ENCODE data around the gene DLGAP3. TPM values are rescaled to one million over a fixed set of nuclear protein-coding genes. Genes with fewer than 3 reads are reported as not detected.
"Not testable (repeated sequence)": the region's sequence is repeated elsewhere in the genome, so short reads cannot be mapped to it uniquely, and the experiment has no call there.

Gene DLGAP3
- total RNA-seq, 5 donors from 2014 or later (not counting 1 experiment from before 2014, with no cell fraction given) = 0.78 to 1.6 (median 0.99) TPM

GRCh38 chr1:34967672-34968071 is 38.2 kb upstream of the DLGAP3 start:
- no CpG with 5 or more reads among the region's 36 CpGs for WGBS (ENCODE audit: insufficient coverage)
- H3K4me3 ChIP-seq (ENCODE audit: control insufficient read depth in 1 of 2, extremely low read depth in 1 of 2, low read length in 1 of 2); H3K36me3 ChIP-seq (ENCODE audit: control insufficient read depth in 2 of 2, extremely low read depth in 1 of 2, insufficient read depth in 1 of 2, low read length in 1 of 2); DNase-seq; H3K9me3 Mint-ChIP-seq; H3K27ac Mint-ChIP-seq; H3K27ac ChIP-seq (ENCODE audit: low read length); H3K4me3 Mint-ChIP-seq; H3K27me3 ChIP-seq (replicated peaks in 1 of 2; ENCODE audit: control insufficient read depth in 2 of 2, extremely low read depth in 1 of 2, insufficient read depth in 2 of 2, low read length in 1 of 2); ATAC-seq (replicated peaks in 1 of 4); POLR2A ChIA-PET; CTCF ChIA-PET; H3K9me3 ChIP-seq; H3K36me3 Mint-ChIP-seq; H3K27me3 Mint-ChIP-seq: not testable (repeated sequence)
- peaks cover 9 to 31% (median 17%) of the 10 kb centered on the region in 3 donors for H3K4me1 Mint-ChIP-seq
- peaks cover 0 to 15% of the 10 kb centered on the region in 2 experiments for H3K4me1 ChIP-seq (ENCODE audit: control insufficient read depth in 1 of 2, extremely low read depth in 1 of 2, insufficient read depth in 2 of 2, low read length in 2 of 2)

GRCh38 chr1:34965597-34965996 is 36.1 kb upstream of the DLGAP3 start:
- ATAC-seq (replicated peaks in 1 of 4) = no peak

GRCh38 chr1:34950428-34950827 is 21.0 kb upstream of the DLGAP3 start:
- Histone ChIP-seq H3K27ac (ENCODE audit: low read length) (no peak overlapping the region), H3K9me3 (no peaks in the 10 kb centered on the region), H3K4me3 (ENCODE audit: control insufficient read depth in 1 of 2, extremely low read depth in 1 of 2, low read length in 1 of 2) (no peak overlapping the region), H3K4me1 (ENCODE audit: control insufficient read depth in 1 of 2, extremely low read depth in 1 of 2, insufficient read depth in 2 of 2, low read length in 2 of 2) (no peaks in the 10 kb centered on the region), H3K27me3 (replicated peaks in 1 of 2; ENCODE audit: control insufficient read depth in 2 of 2, extremely low read depth in 1 of 2, insufficient read depth in 2 of 2, low read length in 1 of 2) (peaks cover 3 to 16% of the 10 kb centered on the region in 2 experiments), H3K36me3 (ENCODE audit: control insufficient read depth in 2 of 2, extremely low read depth in 1 of 2, insufficient read depth in 1 of 2, low read length in 1 of 2) (no peaks in the 10 kb centered on the region)
- no CpG with 5 or more reads among the region's 1 CpG for WGBS (ENCODE audit: insufficient coverage)
- Mint-ChIP-seq H3K9me3 (peaks cover 0 to 7% (median 0%) of the 10 kb centered on the region in 3 donors), H3K4me1 (no peaks in the 10 kb centered on the region), H3K36me3 (peaks cover 15% of the 10 kb centered on the region), H3K27me3 (peaks cover 10 to 18% of the 10 kb centered on the region in 2 donors), H3K4me3 (no peak overlapping the region), H3K27ac (no peak overlapping the region)
- DNase-seq (no peak), ATAC-seq (replicated peaks in 1 of 4) (no peak)
- ChIA-PET CTCF (no interaction called here), POLR2A (no interaction called here)

More at GRCh38 chr1:34965597-34965996, 36.1 kb upstream of the DLGAP3 start:
- H3K27me3 Mint-ChIP-seq = no peaks in the 10 kb centered on the region
- peaks cover 6 to 24% (median 9%) of the 10 kb centered on the region in 3 donors for H3K4me1 Mint-ChIP-seq
- H3K27me3 ChIP-seq (replicated peaks in 1 of 2; ENCODE audit: control insufficient read depth in 2 of 2, extremely low read depth in 1 of 2, insufficient read depth in 2 of 2, low read length in 1 of 2) = peaks cover 0 to 2% of the 10 kb centered on the region in 2 experiments
- DNase-seq = no peak
- H3K9me3 ChIP-seq = peaks cover 2% of the 10 kb centered on the region
- H3K9me3 Mint-ChIP-seq = no peaks in the 10 kb centered on the region
- no peak overlapping the region for H3K4me3 ChIP-seq (ENCODE audit: control insufficient read depth in 1 of 2, extremely low read depth in 1 of 2, low read length in 1 of 2)
- H3K27ac ChIP-seq (ENCODE audit: low read length) = no peak overlapping the region
- ChIA-PET POLR2A (no interaction called here), CTCF (no interaction called here)
- no CpG with 5 or more reads among the region's 2 CpGs for WGBS (ENCODE audit: insufficient coverage)
- peaks cover 0 to 15% of the 10 kb centered on the region in 2 experiments for H3K4me1 ChIP-seq (ENCODE audit: control insufficient read depth in 1 of 2, extremely low read depth in 1 of 2, insufficient read depth in 2 of 2, low read length in 2 of 2)
- H3K36me3 Mint-ChIP-seq = no peaks in the 10 kb centered on the region
- no peak overlapping the region for H3K27ac Mint-ChIP-seq
- H3K4me3 Mint-ChIP-seq = no peak overlapping the region
- no peaks in the 10 kb centered on the region for H3K36me3 ChIP-seq (ENCODE audit: control insufficient read depth in 2 of 2, extremely low read depth in 1 of 2, insufficient read depth in 1 of 2, low read length in 1 of 2)

- H3K4me3 Mint-ChIP-seq; H3K9me3 ChIP-seq; H3K9me3 Mint-ChIP-seq; H3K4me1 ChIP-seq (ENCODE audit: control insufficient read depth in 1 of 2, extremely low read depth in 1 of 2, insufficient read depth in 2 of 2, low read length in 2 of 2); DNase-seq; H3K4me3 ChIP-seq (ENCODE audit: control insufficient read depth in 1 of 2, extremely low read depth in 1 of 2, low read length in 1 of 2); POLR2A ChIA-PET; H3K27ac Mint-ChIP-seq; CTCF ChIA-PET; H3K36me3 ChIP-seq (ENCODE audit: control insufficient read depth in 2 of 2, extremely low read depth in 1 of 2, insufficient read depth in 1 of 2, low read length in 1 of 2); H3K4me1 Mint-ChIP-seq; ATAC-seq (replicated peaks in 1 of 4); H3K27ac ChIP-seq (ENCODE audit: low read length): not testable (repeated sequence)
- peaks cover 3 to 20% of the 10 kb centered on the region in 2 experiments for H3K27me3 ChIP-seq (replicated peaks in 1 of 2; ENCODE audit: control insufficient read depth in 2 of 2, extremely low read depth in 1 of 2, insufficient read depth in 2 of 2, low read length in 1 of 2)
- peaks cover 17 to 23% of the 10 kb centered on the region in 2 donors for H3K27me3 Mint-ChIP-seq
- H3K36me3 Mint-ChIP-seq = peaks cover 11% of the 10 kb centered on the region
- WGBS (ENCODE audit: insufficient coverage) = 87% methylated on average over 7 of the region's 10 CpGs
These were observed 19.3 kb upstream of the DLGAP3 start for GRCh38 chr1:34948739-34949138.

GRCh38 chr1:34947641-34948314 is 18.3 kb upstream of the DLGAP3 start:
- 90% methylated on average over 18 of the region's 41 CpGs for WGBS (ENCODE audit: insufficient coverage)
- H3K36me3 Mint-ChIP-seq; H3K4me1 ChIP-seq (ENCODE audit: control insufficient read depth in 1 of 2, extremely low read depth in 1 of 2, insufficient read depth in 2 of 2, low read length in 2 of 2): not testable (repeated sequence)

GRCh38 chr1:34946211-34946610 is 16.8 kb upstream of the DLGAP3 start:
- ChIA-PET CTCF (no interaction called here), POLR2A (no interaction called here)
- H3K27ac Mint-ChIP-seq = no peak overlapping the region
- Histone ChIP-seq H3K27me3 (replicated peaks in 1 of 2; ENCODE audit: control insufficient read depth in 2 of 2, extremely low read depth in 1 of 2, insufficient read depth in 2 of 2, low read length in 1 of 2) (peaks cover 3 to 13% of the 10 kb centered on the region in 2 experiments), H3K36me3 (ENCODE audit: control insufficient read depth in 2 of 2, extremely low read depth in 1 of 2, insufficient read depth in 1 of 2, low read length in 1 of 2) (no peaks in the 10 kb centered on the region), H3K4me3 (ENCODE audit: control insufficient read depth in 1 of 2, extremely low read depth in 1 of 2, low read length in 1 of 2) (no peak overlapping the region), H3K9me3 (no peaks in the 10 kb centered on the region), H3K27ac (ENCODE audit: low read length) (no peak overlapping the region), H3K4me1 (ENCODE audit: control insufficient read depth in 1 of 2, extremely low read depth in 1 of 2, insufficient read depth in 2 of 2, low read length in 2 of 2) (no peaks in the 10 kb centered on the region)
- WGBS (ENCODE audit: insufficient coverage) = no CpG with 5 or more reads among the region's 6 CpGs
- no peaks in the 10 kb centered on the region for H3K4me1 Mint-ChIP-seq
- DNase-seq (no peak), ATAC-seq (replicated peaks in 1 of 4) (no peak)
- H3K4me3 Mint-ChIP-seq = no peak overlapping the region
- peaks cover 7% of the 10 kb centered on the region for H3K36me3 Mint-ChIP-seq
- peaks cover 16 to 25% of the 10 kb centered on the region in 2 donors for H3K27me3 Mint-ChIP-seq
- peaks cover 0 to 7% (median 0%) of the 10 kb centered on the region in 3 donors for H3K9me3 Mint-ChIP-seq

More at GRCh38 chr1:34947641-34948314, 18.3 kb upstream of the DLGAP3 start:
- H3K4me3 Mint-ChIP-seq; H3K27ac ChIP-seq (ENCODE audit: low read length); H3K9me3 Mint-ChIP-seq; DNase-seq; CTCF ChIA-PET; ATAC-seq (replicated peaks in 1 of 4); H3K4me1 Mint-ChIP-seq; H3K36me3 ChIP-seq (ENCODE audit: control insufficient read depth in 2 of 2, extremely low read depth in 1 of 2, insufficient read depth in 1 of 2, low read length in 1 of 2); H3K9me3 ChIP-seq; H3K27ac Mint-ChIP-seq; H3K4me3 ChIP-seq (ENCODE audit: control insufficient read depth in 1 of 2, extremely low read depth in 1 of 2, low read length in 1 of 2); POLR2A ChIA-PET: not testable (repeated sequence)
- H3K27me3 Mint-ChIP-seq = peaks cover 19 to 22% of the 10 kb centered on the region in 2 donors
- peaks cover 3 to 18% of the 10 kb centered on the region in 2 experiments for H3K27me3 ChIP-seq (replicated peaks in 1 of 2; ENCODE audit: control insufficient read depth in 2 of 2, extremely low read depth in 1 of 2, insufficient read depth in 2 of 2, low read length in 1 of 2)

All from T-cell (primary cell).